Islet precursor cell (in vitro differentiated cells): Measurements from ENCODE around the gene PHOSPHO1.

Source experiments
- DNase-seq: peaks from one replicate; pipeline ENCODE4 v3.0.0-alpha.2; 2018

PHOSPHO1 gene

DNA sequence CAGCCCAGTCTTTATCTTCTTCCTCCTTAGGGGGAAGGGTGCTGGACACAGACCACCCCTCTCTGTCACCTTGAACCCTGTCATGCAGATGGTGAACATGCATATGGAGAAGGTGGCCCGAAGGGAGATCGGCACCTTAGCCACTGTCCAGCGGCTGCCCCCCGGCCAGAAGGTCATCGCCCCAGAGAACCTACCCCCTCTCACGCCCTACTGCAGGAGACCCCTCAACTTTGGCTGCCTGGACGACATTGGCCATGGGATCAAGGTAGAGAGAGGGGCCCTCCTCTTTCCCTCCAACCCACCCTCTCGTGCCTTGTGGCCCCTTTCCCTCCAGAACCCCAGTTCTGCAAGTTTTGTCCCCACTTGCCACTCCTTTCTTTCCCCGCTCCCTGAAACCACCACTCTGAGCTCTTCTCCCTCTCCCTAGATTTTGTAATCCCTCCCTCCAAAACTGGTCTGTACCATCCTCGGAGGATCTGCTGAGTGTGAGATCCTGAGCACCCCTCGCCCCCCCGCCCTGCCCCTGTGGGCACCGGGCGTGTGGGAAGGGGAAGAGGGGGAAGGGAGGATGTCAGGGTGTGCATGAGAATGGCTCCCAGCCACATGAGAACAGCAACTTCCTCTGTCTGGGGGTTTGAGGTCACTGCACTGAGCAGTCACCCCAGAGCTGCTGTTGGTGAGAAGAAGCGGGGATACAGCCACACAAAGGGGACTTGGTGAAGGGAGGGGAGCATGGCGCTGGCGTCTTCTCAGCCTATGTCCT lies 12.8 kb downstream of the PHOSPHO1 start:
- no peak for DNase-seq

DNA sequence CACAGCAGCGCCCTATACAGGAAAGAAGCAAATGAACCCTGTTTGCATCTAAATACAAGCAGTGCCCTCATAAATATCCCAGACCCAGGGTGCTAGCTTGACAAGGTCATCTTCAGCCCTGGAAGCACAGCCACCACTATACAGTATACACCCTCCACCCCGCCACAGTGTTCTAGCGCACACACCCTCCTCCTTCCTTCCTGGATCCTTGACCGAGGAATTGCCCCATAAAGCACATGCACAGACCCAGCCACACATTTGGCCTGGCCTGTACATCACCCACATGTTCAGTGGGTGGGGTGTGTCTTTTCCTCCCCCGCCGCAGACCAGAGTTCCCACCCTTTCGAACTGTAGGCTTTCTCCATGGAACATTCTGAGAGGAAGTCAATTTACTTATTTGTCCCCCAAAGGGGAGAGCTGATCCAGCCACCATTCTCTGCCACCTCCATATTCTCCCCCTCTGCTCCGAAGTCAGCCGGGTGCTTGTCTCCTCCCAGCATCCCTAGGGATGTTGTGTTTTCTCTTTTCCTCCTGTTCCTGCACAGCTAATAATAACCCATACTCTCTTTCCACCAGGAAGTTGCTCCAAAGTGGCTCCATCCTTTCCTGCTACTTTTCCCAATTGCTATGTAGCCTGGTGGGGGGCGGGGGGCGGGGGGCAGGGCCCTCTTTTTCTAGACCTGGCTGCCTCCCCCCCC lies 13.5 kb downstream of the PHOSPHO1 start:
- no peak for DNase-seq

DNA sequence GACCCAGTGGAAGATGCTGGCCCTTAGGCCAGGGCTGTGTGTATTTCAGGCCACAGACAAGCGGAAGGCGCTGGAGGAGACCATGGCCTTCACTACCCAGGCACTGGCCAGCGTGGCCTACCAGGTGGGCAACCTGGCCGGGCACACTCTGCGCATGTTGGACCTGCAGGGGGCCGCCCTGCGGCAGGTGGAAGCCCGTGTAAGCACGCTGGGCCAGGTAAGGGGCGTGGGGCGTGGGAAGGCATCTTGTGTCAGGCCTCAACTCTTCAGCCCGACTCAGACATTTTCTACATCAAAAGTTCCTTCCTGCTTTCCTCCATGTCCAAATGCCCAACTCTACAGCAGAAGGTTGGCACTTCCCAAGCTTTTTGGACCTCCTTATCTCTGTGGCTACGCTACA lies 14.1 kb downstream of the PHOSPHO1 start:
- DNase-seq = no peak

DNA sequence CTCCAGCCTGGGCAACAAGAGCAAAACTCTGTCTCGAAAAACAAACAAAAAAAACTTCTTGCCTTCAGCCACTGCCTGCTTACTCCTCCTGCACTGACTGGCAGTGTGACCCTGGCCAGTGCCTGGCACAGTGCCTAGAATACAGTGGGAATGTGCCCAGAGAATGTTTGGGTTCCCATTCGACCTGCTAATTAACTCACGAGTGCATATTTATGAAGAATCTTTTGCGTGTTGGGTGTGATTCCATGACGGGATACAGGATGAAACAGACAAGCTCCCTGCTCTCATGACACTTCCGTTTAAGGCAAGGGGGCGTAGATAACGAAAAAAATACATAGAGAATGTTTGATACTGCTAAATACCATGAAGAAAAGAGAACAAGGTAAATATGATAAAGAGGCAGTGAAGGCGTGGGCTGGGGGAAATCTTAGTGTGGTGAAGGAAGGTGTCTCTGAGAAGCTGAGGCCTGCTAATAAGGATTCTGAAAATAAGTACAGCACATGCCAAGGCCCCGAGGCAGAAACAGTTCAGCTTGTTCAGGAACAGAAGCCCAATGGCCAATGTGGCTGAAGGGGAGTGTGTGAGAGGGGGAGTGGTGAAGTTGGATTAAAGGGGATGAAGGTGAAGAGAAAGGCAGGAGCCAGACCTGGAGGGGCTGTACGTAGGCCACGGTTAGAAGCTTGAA lies 15.8 kb downstream of the PHOSPHO1 start:
- no peak for DNase-seq

DNA sequence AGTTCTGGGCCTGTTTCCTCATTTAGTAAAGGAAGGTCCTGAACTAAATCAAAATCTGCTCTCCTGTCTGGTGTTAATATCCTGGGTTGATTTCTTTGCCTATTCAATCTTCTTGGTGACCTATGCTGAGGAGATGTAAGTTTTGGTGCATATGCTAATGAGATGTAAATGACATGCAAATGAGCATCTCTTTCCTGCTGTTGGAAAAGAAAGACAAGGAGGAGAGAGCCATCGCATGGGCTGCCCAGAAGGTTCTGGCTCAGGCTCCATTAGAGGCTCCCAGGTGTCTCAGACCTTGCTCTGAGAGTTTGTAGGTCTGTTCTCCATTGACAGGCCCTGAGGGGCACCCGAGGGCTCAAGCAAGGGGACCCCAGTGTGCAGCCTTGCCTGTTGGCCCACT lies 16.7 kb downstream of the PHOSPHO1 start:
- DNase-seq = no peak

DNA sequence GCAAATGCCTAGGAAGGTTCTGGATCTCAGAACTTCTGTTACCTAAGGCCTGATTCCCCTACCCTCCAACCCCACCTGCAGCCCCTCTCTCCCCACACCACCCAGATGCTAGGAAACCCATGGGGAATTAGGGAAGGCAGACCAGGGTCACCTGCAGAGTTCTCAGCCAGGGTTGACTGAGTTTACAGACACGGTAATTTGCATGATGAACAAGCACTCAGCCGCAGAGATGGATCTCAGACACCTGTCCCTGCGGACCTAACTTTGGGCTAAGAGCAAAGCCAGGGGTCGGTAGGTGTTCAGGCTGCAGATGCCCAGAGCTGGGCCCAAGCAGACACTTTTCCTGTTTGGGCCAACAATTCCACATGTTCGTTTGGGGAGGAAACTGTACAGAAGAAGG lies 17.2 kb downstream of the PHOSPHO1 start:
- no peak for DNase-seq

DNA sequence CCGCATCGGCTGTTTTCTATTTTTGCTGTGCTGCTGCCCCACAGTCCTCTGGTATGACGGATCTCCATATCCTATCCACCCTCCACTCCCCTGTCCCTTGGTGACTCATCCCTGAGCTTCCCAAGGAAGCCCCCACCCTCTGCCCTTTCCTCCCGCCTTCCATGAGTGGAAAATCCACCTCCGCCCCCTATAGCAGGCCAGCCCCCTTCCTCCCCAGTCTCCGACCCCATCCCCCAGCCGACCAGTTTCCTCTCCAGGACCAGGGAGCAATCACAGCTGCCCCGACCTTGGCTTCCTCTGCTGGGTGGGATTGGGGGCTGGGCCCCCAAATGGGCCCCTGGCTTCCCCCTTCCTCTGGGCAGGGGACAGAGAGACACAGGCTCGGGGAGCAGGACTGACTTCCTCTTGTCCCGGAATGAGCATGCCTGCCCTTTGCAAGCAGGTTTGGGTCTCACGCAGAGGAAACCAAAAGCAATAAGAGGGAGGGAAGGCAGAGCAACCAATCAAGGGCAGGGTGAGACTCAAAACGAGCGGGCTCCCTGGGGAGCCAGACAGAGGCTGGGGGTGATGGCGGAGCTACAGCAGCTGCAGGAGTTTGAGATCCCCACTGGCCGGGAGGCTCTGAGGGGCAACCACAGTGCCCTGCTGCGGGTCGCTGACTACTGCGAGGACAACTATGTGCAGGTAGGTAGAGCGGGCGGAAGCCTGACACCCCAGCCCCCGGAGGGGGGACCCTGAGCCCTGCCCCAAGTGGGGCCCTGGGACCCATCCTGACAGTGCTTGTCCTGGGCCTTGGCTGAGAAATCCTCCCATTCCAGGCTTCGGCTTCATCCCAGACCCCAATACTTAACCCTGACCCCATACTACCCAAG lies 20.2 kb downstream of the PHOSPHO1 start, which contains the start of the genes ABI3 and GNGT2:
TSS of gene ABI3 (plus strand) at position 550 of the 872 bp plus-strand sequence. CDS start at position 568, 18 bp downstream.
TSS of gene GNGT2 (minus strand) at position 417 of the 872 bp plus-strand sequence. CDS start 3,152 bp downstream, outside the sequence.
- peak; percentile 92 for DNase-seq

DNA sequence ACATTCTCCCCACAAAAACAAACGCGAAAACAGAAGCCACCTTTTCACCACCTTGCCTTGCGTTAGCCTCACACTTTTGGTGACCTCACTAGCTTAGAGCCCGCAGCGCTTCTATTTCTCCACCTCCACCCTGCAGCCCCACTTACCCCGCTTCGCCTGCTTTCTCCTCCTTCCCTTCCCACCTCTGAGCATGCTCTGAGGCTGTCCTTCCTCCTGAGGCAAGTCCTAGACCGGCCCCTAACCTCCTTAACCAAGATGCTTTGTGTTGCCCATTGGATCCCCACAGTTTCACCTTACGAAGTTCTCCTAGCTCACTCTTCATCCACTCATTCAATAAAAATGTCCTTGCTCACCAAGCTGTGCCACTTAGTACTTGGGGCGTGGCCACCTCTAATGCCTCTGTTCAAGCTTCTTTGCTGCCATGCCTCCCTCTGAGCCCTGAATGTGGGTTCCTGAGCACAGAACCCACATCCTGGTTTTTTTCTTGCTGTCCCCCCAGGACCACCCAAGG lies 21.5 kb downstream of the PHOSPHO1 start:
- no peak for DNase-seq

DNA sequence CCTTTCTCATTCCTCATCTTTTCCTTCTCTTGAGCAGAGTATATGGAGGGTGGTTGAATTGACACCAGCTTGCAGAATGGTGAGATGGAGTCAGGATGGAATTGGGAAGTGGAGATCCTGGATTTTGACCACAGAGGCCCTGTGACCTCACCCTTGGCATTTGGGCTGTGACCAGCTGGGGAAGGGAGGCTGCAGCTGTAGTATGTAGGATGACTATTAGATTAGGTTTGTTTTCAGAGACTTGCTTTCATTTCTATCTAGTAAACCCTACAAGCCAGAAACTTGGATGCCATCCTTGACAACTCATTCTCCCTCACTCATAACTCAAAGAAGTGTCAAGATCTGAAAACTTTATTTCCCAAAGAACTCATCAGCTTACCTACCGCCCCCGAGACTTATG lies 26.1 kb downstream of the PHOSPHO1 start:
- DNase-seq = no peak

DNA sequence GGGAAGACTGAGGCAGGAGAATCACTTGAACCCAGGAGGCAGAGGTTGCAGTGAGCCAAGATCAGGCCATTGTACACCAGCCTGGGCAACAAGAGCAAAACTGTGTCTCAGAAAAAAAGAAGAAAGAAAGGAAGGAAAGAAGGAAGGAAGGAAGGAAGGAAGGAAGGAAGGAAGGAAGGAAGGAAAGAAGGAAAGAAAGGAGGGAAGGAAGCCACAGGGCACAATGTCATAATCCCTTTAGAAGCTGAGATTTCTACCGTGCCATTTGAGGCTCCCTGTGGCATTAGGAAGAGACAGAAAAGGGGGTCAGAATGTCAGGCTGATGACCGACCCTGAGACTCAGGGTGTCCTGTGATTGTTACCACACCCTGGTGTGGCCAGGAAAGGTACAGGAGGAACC lies 26.8 kb downstream of the PHOSPHO1 start:
- no peak for DNase-seq

DNA sequence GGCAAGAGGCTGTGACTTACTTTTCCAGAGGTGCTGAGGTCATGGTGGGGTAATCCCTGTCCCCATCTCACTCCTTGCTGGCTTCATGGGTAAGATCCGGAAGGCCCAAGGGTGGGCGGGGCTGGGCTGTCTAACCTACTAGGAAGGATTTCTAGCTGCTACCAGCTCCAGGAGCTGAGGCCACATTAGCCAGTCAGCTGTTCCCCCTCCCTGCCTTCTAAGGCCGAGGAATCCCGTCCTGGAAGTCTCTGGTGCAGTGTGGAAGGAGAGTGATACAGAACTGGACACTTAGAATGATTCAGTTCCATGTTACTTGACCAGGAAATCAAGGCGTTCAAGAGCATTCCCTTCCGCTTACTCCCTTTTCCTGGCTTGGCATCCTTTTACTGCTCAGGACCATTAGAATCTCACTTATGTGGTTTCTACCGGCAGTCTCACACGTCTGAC lies 29.1 kb downstream of the PHOSPHO1 start:
- DNase-seq = no peak

DNA sequence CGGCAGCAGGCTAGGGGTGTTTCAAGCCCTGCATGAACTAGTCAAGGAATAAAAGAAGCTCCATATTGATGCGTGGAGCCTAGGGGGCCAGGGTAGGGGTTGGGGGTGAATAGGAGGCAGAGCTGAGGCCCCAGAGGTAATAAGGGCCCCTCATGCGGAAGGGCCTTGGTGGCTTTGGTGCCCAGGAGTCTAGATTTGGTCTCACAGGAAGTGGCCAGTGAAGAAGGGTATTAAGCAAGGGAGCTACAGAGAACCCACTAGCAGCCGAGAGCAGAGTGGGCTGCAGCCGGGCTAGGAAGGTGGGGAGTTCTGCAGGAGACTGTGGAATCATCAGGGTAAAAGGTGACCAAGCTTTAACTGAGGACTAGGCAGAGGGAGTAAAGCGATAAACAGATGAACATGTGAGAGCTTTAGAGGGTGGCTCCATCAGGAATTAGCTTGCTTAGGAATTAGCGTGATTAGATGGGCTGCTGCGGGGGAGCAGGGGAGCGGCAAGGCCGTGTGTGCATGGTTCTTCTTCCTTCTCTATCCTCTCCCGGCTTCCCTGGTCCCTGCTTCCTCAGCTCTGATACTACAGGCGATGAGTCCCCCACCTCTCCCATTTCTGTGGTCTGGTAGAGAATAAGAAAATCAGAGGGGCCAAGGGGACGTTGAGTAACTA lies 30.0 kb downstream of the PHOSPHO1 start:
- no peak for DNase-seq

DNA sequence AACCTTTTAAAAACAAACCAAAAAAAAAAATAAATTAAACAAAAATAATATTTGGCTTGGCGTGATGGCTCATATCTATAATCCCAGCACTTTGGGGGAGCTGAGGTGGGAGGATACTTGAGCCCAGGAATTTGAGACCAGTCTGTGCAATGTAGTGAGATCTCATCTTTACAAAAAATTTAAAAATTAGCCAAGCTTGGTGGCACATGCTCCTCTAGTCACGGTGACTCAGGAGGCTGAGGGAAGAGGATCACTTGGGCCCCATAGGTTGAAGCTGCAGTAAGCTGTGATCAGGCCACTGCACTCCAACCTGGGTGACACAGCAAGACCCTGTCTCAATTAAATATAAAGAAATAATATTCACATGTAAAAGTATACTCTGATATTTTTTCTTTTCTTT lies 32.4 kb downstream of the PHOSPHO1 start:
- DNase-seq = no peak

DNA sequence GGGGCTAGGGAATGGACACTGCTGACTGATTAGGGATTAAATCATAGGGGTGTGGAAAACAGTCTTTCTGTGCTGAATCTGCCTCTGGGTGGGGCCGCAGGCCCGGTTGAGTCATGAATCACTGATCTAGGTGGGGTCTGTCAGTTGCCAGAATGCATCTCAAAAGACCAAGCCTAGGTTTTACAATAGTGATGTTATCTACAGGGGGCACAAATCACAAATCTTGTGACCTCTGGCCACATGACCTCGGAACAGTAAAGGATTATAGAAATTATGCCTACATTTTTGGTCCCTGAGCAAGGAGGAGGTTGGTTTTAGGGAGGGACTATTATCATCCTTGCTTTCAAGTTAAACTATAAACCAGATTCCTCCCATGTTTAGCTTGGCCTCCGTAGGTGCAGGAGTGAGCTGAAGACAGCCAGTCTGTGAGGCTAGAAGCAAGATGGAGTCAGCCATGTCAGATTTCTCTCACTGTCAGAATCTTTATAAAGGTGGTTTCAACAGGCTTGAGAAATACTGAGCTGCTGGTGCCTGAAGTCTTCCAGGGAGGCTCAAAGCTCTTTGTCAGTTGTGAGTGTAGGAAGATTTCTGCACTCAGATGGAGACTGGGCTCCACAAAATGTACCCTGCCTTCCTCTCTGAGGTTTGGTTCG lies 33.1 kb downstream of the PHOSPHO1 start:
- no peak for DNase-seq

DNA sequence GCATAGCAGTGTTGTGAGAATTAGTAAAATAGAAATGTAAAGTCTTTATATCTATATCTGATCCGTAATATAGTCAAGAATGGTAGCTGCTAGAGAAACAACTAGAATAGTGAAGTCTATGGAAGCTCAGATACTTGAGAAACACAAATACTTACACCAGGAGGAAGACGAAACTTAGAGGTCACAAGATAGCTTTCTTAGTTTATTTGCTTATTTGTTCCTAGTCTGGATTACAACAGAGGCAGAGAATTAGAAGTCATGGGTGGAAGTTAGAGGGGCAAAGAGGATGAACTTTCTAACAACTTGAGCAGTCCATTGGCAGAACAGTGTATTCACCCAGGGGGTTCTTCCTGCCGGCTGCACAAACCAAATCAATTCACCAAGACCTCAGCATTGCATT lies 34.1 kb downstream of the PHOSPHO1 start:
- no peak for DNase-seq

DNA sequence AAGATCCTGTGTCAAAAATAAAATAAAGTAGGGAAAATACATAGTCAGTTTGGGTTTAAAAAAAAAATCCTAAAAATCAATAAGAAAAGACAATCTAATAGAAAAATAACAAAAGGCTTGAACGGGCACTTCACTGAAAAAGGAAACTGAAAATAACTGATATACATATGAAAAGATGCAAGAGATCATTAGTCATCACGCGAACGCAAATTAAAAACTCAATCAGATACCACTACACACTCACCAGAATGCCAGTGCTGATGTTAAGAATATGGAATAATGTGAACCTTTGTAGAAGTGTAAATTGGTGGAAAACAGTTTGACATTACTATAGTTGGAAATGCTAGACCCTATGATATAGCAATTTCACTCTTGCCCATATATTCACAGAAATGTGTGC lies 34.8 kb downstream of the PHOSPHO1 start:
- no peak for DNase-seq

DNA sequence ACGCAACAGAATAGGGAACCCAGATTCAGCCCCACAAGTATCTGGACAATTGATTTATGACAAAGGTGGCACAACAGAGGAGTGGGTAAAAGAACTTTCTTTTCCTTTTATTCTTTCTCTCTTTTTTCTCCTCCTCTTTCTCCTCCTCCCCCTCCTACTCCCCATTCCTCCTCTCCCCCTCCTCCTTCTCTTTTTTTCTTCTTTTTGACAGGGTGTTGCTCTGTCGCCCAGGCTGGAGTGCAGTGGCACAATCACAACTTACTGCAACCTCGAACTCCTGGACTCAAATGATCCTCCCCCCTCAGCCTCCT lies 36.3 kb downstream of the PHOSPHO1 start:
- DNase-seq = no peak

DNA sequence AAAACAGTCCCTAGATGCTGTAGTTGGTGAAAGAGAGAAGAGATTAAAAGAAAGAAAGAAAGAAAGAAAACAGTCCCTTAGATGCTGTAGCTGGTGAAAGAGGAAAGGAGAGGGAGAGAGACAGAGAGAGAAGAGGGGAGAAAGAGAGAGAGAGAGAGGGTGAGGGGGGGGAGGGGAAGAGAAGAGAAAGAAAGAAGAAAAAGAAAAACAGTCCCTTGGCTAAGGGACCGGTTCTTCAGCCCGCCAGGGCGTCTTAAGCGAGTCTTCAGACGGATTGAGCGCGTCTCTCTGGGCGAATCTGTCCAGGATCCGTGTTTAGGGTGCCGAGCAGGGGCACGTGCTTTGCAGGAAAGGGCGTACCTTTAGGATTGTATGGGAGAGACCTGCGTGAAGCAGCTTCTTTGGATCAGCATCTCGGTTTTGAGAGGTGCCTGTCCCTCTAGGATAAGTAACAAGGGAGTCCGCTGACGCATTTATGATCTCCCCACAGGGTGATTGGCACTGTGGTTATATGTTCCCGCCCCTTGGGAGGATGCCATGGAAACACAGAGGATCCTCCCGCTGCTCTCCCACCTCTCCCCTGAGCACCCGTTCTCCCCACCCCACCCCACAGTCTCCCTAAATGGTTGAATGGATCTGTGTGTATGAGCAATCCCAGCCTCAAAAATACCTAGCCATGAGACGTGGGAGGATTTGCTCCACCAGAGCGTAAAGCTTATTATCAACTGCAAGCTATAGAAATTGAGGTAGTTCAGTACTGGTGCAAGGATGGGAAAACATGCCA lies 36.9 kb downstream of the PHOSPHO1 start:
- peak; percentile 86 for DNase-seq

DNA sequence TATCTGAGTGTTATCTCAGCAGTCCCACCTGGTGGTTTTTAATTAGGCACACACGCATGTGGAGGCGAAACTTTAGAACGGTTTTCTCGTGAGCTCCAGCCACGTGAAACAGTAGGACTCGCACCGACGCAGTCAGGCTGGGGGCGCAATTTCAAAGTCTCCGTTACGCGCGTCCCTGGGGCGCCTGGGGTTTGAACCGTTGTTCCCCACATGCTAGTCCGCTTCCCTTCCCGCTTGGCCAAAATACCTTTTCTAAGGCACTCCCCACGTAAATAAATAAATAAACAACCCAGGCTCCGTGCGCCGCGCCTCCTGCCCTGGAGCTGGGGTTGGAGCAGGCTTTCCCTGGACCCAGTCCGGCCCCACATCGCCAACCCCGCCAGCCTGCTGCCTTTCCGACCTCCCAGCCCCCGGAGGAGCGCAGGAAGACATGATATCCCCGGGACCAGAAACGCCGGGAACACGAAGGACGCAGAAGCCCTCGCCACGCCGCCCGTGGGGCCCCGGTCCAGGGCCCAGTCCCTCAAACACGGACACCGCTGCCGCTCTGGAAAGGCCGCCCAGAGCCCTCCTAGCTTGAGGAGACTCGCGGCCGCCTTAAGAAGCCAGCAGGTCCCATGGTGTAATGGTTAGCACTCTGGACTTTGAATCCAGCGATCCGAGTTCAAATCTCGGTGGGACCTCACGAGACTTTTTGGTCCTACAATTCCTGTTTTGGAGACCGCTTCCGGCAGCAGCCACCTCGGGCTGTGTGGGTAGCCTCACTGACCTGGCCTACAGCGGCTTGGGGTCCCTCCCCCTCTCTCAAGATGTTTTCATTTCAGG lies 38.5 kb downstream of the PHOSPHO1 start:
- peak; percentile 99 for DNase-seq
